ENCODE results near the gene SUPT6H. TPM values are rescaled to one million over a fixed set of nuclear protein-coding genes. Genes with fewer than 3 reads are reported as not detected.

Gene SUPT6H
- total RNA-seq, 1 donor from 2014 or later: 62.4 TPM

GRCh38 chr17:28684963-28685362 is 23.0 kb downstream of the SUPT6H start:
- H3K9me3 ChIP-seq: no peaks in the 10 kb centered on the region
- no peak overlapping the region for H3K4me3 ChIP-seq
- TF ChIP-seq CTCF (IDR thresholded peaks at IDR 0.05): no peak
- DNase-seq (no peak), ATAC-seq (peak; percentile 33)
- H3K36me3 ChIP-seq: peaks cover 100% of the 10 kb centered on the region
- no peaks in the 10 kb centered on the region for H3K27me3 ChIP-seq
- no peak overlapping the region for H3K27ac ChIP-seq
- intact Hi-C loops (cut with DNase I): no loop called here
- no peaks in the 10 kb centered on the region for H3K4me1 ChIP-seq

- no peaks in the 10 kb centered on the region for H3K4me1 ChIP-seq
- H3K27me3 ChIP-seq: no peaks in the 10 kb centered on the region
- no peak overlapping the region for H3K4me3 ChIP-seq
- no peak for ATAC-seq
- H3K36me3 ChIP-seq: peaks cover 100% of the 10 kb centered on the region
- no peaks in the 10 kb centered on the region for H3K9me3 ChIP-seq
- no peak overlapping the region for H3K27ac ChIP-seq
- no peak for DNase-seq
- TF ChIP-seq CTCF (IDR thresholded peaks at IDR 0.05): no peak
- intact Hi-C loops (cut with DNase I): no loop called here
Measured at GRCh38 chr17:28685366-28685765, 23.4 kb downstream of the SUPT6H start.

- ATAC-seq (no peak), DNase-seq (no peak)
- H3K4me1 ChIP-seq: no peaks in the 10 kb centered on the region
- H3K9me3 ChIP-seq: no peaks in the 10 kb centered on the region
- H3K4me3 ChIP-seq: no peak overlapping the region
- H3K27ac ChIP-seq: no peak overlapping the region
- no peak for TF ChIP-seq CTCF (IDR thresholded peaks at IDR 0.05)
- intact Hi-C loops (cut with DNase I): no loop called here
- H3K27me3 ChIP-seq: no peaks in the 10 kb centered on the region
- peaks cover 100% of the 10 kb centered on the region for H3K36me3 ChIP-seq
Measured at GRCh38 chr17:28686296-28686695, 24.3 kb downstream of the SUPT6H start.

- Histone ChIP-seq H3K27ac (no peak overlapping the region), H3K27me3 (no peaks in the 10 kb centered on the region), H3K9me3 (no peaks in the 10 kb centered on the region), H3K4me3 (no peak overlapping the region), H3K36me3 (peaks cover 100% of the 10 kb centered on the region), H3K4me1 (no peaks in the 10 kb centered on the region)
- intact Hi-C loops (cut with DNase I): no loop called here
- DNase-seq: no peak
- ATAC-seq: no peak
- no peak for TF ChIP-seq CTCF (IDR thresholded peaks at IDR 0.05)
Measured at GRCh38 chr17:28688481-28688880, 26.5 kb downstream of the SUPT6H start.

- Histone ChIP-seq H3K27ac (no peak overlapping the region), H3K36me3 (peaks cover 100% of the 10 kb centered on the region), H3K27me3 (no peaks in the 10 kb centered on the region), H3K4me3 (no peak overlapping the region), H3K9me3 (no peaks in the 10 kb centered on the region), H3K4me1 (no peaks in the 10 kb centered on the region)
- no peak for DNase-seq
- no peak for TF ChIP-seq CTCF (IDR thresholded peaks at IDR 0.05)
- intact Hi-C loops (cut with DNase I): no loop called here
- ATAC-seq: no peak
Measured at GRCh38 chr17:28689011-28689410, 27.0 kb downstream of the SUPT6H start.

- no peak for TF ChIP-seq CTCF (IDR thresholded peaks at IDR 0.05)
- intact Hi-C loops (cut with DNase I): no loop called here
- Histone ChIP-seq H3K4me3 (no peak overlapping the region), H3K27ac (no peak overlapping the region), H3K27me3 (no peaks in the 10 kb centered on the region), H3K9me3 (no peaks in the 10 kb centered on the region), H3K36me3 (peaks cover 100% of the 10 kb centered on the region), H3K4me1 (no peaks in the 10 kb centered on the region)
- ATAC-seq: no peak
- DNase-seq: no peak
Measured at GRCh38 chr17:28693869-28694268, 31.9 kb downstream of the SUPT6H start.

Measured in upper lobe of right lung (tissue), 1 donor.